HEK293T (cell line): ENCODE measurements around the gene MXD3.

Experiments used
- ARNT ChIP-seq: fragments of 450-650 bp; IDR thresholded peaks from 2 replicates; pipeline ENCODE4 v1.6.1; 2017; ENCODE audit warnings: mild to moderate bottlenecking
- BHLHE40 ChIP-seq: fragments of 450-650 bp; IDR thresholded peaks from 2 replicates; pipeline ENCODE4 v1.6.1; 2016; ENCODE audit warnings: mild to moderate bottlenecking, moderate library complexity, borderline replicate concordance
- ELF4 ChIP-seq: fragments of 450-650 bp; IDR thresholded peaks from 2 replicates; pipeline ENCODE4 v1.6.1; 2017; ENCODE audit warnings: antibody characterized with exemption
- HDGF ChIP-seq: fragments of 450-650 bp; IDR thresholded peaks from 2 replicates; pipeline ENCODE4 v1.6.1; 2017; ENCODE audit warnings: antibody characterized with exemption, borderline replicate concordance
- L3MBTL2 ChIP-seq: fragments of 450-650 bp; conservative IDR thresholded peaks from 2 replicates; pipeline ENCODE4 v1.6.1; 2016; ENCODE audit warnings: mild to moderate bottlenecking
- LEF1 ChIP-seq: fragments of 450-650 bp; IDR thresholded peaks from 2 replicates; pipeline ENCODE4 v1.6.1; 2017; ENCODE audit warnings: mild to moderate bottlenecking, borderline replicate concordance
- NFRKB ChIP-seq: fragments of 450-650 bp; IDR thresholded peaks from 2 replicates; pipeline ENCODE4 v1.6.1; 2016; ENCODE audit warnings: mild to moderate bottlenecking, moderate library complexity
- SP1 ChIP-seq: fragments of 450-650 bp; IDR thresholded peaks from 2 replicates; pipeline ENCODE4 v1.6.1; 2017
- SUZ12 ChIP-seq: fragments of 450-650 bp; IDR thresholded peaks from 2 replicates; pipeline ENCODE4 v1.6.1; 2016; ENCODE audit warnings: mild to moderate bottlenecking
- TARDBP ChIP-seq: fragments of 450-650 bp; IDR thresholded peaks from 2 replicates; pipeline ENCODE4 v1.6.1; 2016
- ZNF384 ChIP-seq: fragments of 450-650 bp; IDR thresholded peaks from 2 replicates; pipeline ENCODE4 v1.6.1; 2016
- TF ChIP-seq, protein P1 (sequence below): fragments of 450-650 bp; IDR thresholded peaks from 2 replicates; pipeline ENCODE4 v1.6.1; 2016

DNA sequence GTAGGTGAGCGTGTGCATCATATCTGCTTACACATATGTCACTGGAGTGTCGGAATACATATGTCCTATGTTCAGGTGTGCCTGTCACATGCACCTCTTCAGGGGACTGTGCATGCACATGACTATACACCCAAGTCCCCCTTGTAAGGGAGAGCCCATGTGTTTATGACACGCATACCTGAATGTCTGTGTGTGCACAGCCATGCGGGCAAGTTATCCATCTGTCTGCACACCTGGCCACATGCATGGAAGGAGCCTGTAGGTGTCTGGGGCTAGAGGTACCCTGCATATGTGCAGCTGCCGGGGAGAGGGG lies 45.4 kb upstream of the MXD3 start:
- TF ChIP-seq ARNT (no peak), SP1 (no peak), ELF4 (no peak), HDGF (no peak), ZNF384 (no peak), BHLHE40 (no peak), TARDBP (no peak), NFRKB (no peak), LEF1 (no peak), L3MBTL2 (no peak), SUZ12 (no peak)
- TF ChIP-seq, protein P1, sequence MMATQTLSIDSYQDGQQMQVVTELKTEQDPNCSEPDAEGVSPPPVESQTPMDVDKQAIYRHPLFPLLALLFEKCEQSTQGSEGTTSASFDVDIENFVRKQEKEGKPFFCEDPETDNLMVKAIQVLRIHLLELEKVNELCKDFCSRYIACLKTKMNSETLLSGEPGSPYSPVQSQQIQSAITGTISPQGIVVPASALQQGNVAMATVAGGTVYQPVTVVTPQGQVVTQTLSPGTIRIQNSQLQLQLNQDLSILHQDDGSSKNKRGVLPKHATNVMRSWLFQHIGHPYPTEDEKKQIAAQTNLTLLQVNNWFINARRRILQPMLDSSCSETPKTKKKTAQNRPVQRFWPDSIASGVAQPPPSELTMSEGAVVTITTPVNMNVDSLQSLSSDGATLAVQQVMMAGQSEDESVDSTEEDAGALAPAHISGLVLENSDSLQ = no peak
